Nephron progenitor cell (in vitro differentiated cells): ENCODE measurements around the gene LCN9.

Experiments
- DNase-seq: peaks from one replicate; pipeline ENCODE4 v3.0.0; 2021
- H3K27ac Mint-ChIP-seq: 2 replicates; pipeline ENCODE4 v1.8.0; 2021; ENCODE audit warnings: mild to moderate bottlenecking, moderate library complexity, mixed read lengths
- H3K27me3 Mint-ChIP-seq: 2 replicates; pipeline ENCODE4 v1.8.0; 2021; ENCODE audit warnings: mild to moderate bottlenecking, low read depth, mixed read lengths; ENCODE audit not compliant: poor library complexity
- H3K36me3 Mint-ChIP-seq: 2 replicates; pipeline ENCODE4 v1.8.0; 2021; ENCODE audit warnings: low read depth, mixed read lengths
- H3K4me1 Mint-ChIP-seq: 2 replicates; pipeline ENCODE4 v1.8.0; 2021; ENCODE audit warnings: mixed read lengths
- H3K4me3 Mint-ChIP-seq: 2 replicates; pipeline ENCODE4 v1.8.0; 2021; ENCODE audit warnings: mild to moderate bottlenecking, moderate library complexity, mixed read lengths
- H3K9me3 Mint-ChIP-seq: 2 replicates; pipeline ENCODE4 v1.8.0; 2021; ENCODE audit warnings: mild to moderate bottlenecking, moderate library complexity, mixed read lengths
- TF ChIP-seq, protein P1 (sequence below): fragments of 200-600 bp; sonication (generic); IDR thresholded peaks from 2 replicates; pipeline ENCODE4 v1.5.0; 2021; ENCODE audit warnings: antibody characterized with exemption

LCN9 gene

DNA sequence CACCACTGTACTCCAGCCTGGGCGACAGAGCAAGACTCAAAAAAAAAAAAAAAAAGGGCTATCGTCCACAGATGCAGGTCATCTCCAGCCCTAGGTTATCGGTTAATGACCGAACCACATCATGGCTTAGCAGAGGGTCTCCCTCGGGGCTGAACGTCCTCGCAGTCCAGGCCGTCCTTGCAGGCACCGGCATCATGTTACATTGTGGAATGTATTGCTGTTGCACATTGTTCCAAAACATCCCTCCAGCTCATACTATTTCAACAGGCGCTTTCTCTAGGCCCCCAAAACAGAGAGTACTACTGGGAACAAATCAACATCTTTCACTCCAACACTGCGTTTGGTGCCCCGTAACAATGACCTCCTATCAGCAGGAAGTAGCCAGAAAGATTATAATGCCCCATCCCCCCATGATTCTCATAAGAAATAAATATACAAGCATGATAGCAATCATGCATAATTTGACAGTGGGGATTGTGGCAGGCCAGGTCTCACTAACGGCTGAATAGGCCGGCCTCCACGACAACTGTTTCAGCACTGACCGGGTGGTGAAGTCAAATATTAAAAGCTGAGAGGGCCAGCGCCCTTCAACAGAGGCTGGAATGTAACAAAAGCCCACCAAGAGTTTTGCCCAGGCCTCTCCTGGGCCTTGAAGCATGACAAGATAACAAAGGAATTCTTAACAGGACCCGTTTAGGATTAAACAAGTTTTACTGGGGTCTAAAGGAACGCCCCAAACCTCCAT is 1.1 kb upstream of the LCN9 start:
- Mint-ChIP-seq H3K27ac (peak overlapping the region; percentile 76), H3K9me3 (peaks cover 5% of the 10 kb centered on the region), H3K27me3 (peaks cover 5% of the 10 kb centered on the region), H3K4me3 (peak overlapping the region; percentile 48), H3K4me1 (peaks cover 37% of the 10 kb centered on the region), H3K36me3 (peaks cover 6% of the 10 kb centered on the region)
- DNase-seq = peak; percentile 33
- TF ChIP-seq, protein P1, sequence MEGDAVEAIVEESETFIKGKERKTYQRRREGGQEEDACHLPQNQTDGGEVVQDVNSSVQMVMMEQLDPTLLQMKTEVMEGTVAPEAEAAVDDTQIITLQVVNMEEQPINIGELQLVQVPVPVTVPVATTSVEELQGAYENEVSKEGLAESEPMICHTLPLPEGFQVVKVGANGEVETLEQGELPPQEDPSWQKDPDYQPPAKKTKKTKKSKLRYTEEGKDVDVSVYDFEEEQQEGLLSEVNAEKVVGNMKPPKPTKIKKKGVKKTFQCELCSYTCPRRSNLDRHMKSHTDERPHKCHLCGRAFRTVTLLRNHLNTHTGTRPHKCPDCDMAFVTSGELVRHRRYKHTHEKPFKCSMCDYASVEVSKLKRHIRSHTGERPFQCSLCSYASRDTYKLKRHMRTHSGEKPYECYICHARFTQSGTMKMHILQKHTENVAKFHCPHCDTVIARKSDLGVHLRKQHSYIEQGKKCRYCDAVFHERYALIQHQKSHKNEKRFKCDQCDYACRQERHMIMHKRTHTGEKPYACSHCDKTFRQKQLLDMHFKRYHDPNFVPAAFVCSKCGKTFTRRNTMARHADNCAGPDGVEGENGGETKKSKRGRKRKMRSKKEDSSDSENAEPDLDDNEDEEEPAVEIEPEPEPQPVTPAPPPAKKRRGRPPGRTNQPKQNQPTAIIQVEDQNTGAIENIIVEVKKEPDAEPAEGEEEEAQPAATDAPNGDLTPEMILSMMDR = no peak

DNA sequence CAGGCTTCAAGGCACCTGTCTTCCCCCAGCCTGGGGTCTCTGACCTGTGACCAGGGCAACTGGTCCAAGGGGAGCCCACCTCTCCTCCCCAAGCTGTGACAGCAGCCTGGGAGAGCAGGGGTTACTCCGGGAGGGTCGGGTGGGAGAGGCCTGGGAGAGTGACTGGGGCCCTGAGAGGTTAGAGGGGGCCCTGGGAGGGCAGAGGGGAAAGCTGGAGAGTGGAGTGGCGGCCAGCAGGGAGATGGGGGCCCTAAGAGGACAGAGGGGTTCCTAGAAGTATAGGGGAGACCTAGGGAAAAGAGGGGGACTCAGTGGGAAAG is 302 bp downstream of the LCN9 start:
- Mint-ChIP-seq H3K9me3 (peaks cover 3% of the 10 kb centered on the region), H3K27me3 (peaks cover 5% of the 10 kb centered on the region), H3K4me3 (no peak overlapping the region), H3K36me3 (no peaks in the 10 kb centered on the region), H3K4me1 (peaks cover 37% of the 10 kb centered on the region), H3K27ac (no peak overlapping the region)
- DNase-seq = no peak
- TF ChIP-seq, protein P1 = no peak

DNA sequence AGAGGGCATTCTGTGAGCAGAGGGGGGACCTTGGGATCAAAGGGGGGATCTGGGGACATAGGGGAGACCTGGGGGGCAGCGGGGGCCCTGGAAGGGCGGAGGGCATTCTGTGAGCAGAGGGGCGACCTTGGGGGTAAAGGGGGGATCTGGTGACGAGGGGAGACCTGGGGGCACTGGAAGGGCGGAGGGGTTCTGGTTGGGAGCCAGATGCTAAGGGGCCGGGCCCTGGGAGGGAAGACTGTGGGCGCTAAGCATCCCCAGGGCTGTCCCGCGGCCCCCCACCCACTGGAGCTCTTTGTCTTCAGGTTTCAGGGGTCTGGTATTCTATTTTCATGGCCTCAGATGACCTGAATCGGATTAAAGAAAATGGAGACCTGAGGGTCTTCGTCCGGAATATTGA is 748 bp downstream of the LCN9 start:
- no peak overlapping the region for H3K4me3 Mint-ChIP-seq
- no peak for DNase-seq
- H3K4me1 Mint-ChIP-seq = peaks cover 37% of the 10 kb centered on the region
- H3K27ac Mint-ChIP-seq = peak overlapping the region; percentile 42
- H3K9me3 Mint-ChIP-seq = peaks cover 7% of the 10 kb centered on the region
- TF ChIP-seq, protein P1 = no peak
- H3K27me3 Mint-ChIP-seq = peaks cover 5% of the 10 kb centered on the region
- no peaks in the 10 kb centered on the region for H3K36me3 Mint-ChIP-seq

- TF ChIP-seq, protein P1 = no peak
- Mint-ChIP-seq H3K27ac (no peak overlapping the region), H3K36me3 (no peaks in the 10 kb centered on the region), H3K27me3 (peaks cover 5% of the 10 kb centered on the region), H3K4me1 (peaks cover 37% of the 10 kb centered on the region), H3K9me3 (peaks cover 11% of the 10 kb centered on the region), H3K4me3 (no peak overlapping the region)
- no peak for DNase-seq
These were observed 1.2 kb downstream of the LCN9 start for GRCh38 chr9:135664266-135664665.

DNA sequence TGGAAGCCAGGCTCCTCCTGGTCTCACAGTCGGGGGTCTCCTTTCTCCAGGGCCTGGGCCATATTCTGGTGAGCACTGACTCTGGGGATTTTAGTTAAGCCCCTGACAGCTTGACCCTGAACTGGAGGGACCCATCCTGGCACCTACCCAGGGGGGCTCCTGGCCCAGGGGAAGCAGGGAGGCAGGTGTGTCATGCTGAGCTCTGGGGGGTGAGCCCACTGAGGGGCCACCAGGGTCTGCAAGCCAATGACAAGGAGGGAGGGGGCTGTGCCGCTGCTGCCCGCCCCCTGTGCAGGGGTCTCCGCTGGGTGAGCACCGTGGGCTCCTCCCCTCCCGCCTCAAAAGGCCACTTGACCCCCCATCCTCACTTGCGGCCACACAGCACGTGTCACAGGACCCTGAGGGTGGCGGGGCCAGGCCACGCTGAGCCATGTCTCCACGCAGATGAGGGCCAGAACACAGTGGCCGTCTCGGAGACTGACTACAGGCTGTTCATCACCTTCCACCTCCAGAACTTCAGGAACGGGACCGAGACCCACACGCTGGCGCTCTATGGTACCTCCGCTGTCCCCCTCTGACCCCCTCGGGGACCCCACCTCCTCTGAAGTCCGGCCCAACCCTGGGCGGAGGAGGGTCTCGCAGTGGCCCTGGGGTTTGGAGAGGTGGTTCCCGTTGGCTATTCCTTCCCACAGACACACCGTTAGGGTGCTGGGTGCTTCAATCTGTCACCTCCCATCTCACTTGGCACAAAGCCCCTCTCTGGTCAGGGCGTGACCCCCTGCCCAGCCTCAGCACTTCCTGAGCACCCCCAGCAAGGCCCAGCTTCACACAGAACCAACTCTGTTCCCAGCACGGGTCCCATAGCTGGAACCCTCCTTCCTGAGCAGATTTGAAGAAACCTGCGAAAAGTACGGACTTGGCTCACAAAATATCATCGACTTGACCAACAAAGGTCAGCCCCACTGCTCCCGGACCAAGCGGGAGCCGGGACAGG is 2.0 kb downstream of the LCN9 start:
- TF ChIP-seq, protein P1 = no peak
- DNase-seq = no peak
- Mint-ChIP-seq H3K4me3 (no peak overlapping the region), H3K9me3 (peaks cover 14% of the 10 kb centered on the region), H3K4me1 (peaks cover 37% of the 10 kb centered on the region), H3K27me3 (peaks cover 5% of the 10 kb centered on the region), H3K36me3 (no peaks in the 10 kb centered on the region), H3K27ac (no peak overlapping the region)
